Forelimb muscle (tissue), 1 donor: ENCODE results near the gene SLC6A4. TPM values are rescaled to one million over a fixed set of nuclear protein-coding genes. Genes with fewer than 3 reads are reported as not detected.

ENCODE experiments used
- DNase-seq: peaks from one replicate; pipeline ENCODE4 v3.0.0-alpha.2; 2013; ENCODE audit warnings: low read depth
- polyA plus RNA-seq: library from polyadenylated mRNA; unstranded; fragments of 120-200 nt; gene quantifications from one replicate; pipeline ENCODE4 v1.2.1, GENCODE V29; 2013; ENCODE audit not compliant: insufficient read length

The SLC6A4 gene
- 0.11 TPM for polyA plus RNA-seq

DNA sequence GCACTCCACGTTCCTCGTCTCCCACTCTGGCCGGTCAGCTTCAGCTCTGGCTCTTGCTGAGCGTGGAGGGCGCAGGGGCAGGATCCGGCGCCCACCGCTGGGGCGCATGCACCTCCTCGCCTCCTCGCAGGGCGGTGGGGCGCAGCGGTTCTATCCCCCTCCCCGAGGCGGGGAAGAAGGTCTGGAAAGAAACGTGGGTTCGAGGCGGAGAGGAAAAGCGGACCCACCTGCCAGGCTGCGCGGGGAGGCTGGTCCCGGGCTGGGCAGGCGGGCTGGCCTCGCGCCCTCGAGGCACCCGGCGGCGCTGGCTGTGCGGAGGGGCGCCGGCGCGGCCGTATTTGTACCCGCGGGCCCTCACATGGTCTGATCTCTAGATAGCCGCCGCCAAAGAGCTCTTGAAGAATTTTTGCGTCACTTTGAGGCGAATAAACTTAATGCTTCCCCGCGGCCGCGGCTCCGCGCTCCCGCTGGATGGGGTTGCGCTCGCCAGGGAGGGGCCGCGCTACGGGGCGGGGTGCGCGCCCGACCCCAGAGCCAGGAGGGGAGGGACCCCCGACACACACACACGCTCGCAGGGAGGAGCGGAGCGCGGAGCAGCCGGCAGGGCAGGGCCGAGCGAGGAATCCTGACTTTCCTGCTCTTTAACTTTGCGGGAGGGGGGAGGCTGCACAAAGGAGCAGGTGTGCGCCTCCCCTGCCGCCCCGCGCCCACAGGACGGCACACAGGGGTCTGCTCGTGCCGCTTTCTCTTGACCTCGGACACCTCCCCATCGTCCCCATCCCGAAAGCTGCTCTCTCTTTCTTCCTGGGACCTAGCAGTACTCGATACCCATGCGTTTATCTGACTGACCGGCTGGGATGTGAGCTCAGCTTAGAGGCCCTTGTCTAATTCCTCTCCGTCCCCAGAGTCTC lies at the start of gene SLC6A4:
SLC6A4 (minus strand) TSS at position 312 of the 911 bp plus-strand sequence. CDS start 13,739 bp downstream, outside the sequence.
- no peak for DNase-seq

DNA sequence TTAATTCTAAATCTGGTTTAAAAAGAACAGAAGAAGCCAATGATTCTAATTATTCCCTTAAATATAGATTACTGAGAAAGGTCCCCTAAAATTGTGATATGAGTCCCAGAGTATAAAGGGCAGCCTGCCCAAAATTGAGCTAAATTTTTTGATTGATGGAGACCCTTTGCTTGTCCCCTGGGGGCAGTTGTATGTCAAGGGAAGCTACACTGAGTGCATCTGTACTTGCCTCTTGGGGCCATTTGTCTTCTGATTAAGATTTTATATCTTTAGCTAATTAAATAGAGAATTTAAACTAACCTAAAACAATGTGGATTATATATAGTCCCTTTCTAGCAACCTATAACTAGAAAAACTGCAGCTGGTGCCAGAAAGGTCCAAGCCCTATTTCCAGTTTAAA lies 43.7 kb upstream of the SLC6A4 start:
- DNase-seq: no peak

DNA sequence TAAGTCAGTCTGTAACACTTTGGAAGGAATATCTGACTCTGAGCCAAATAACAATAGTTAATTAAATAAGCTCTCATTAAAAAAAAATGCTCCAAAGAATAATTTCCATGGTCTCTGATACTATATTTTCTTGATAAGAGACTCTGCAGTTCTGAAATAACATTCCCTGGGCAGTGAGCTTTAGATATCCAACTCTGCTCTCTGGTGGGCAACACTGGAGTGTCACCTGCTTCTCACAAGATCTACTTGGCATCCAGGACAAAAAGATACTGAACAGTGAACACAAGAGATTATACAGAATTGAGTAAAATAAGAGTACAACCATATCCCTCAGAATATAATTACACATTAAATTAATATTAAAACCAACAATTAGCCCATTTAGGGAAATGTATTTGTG lies 42.5 kb upstream of the SLC6A4 start:
- DNase-seq: no peak

DNA sequence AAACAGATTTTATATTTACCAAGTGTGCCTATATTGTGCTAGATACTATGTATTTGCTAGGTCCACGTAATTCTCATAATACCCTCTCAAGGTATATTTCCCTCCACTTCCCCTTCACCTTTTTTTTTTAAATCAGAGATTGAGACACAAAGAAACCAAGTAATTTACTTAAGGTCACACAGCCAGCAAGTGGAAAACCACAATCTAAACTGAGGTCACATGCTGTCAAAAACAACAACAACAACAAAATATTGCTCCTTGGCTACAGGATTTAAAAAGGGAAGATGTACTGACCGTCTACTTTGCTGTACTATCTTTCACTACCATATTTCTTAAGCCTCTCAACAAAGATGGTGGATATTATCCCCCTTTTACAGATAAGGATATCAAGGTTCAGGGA lies 40.4 kb upstream of the SLC6A4 start:
- no peak for DNase-seq

DNA sequence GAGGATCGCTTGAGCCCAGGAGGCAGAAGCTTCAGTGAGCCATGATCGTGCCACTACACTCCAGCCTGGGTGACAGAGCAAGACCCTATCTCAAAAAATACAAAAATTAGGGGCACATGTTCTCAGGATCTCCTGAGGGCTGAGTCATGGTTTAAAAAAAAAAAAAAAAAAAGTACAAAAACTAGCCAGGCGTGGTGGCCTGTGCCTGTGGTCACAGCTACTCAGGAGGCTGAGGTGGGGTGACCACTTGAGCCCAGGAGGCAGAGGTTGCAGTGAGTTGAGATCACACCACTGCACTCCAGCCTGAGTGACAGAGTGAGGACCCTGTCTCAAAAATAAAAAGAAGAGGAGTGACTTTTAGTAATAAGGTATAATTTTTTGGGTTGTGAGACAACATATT lies 39.4 kb upstream of the SLC6A4 start:
- no peak for DNase-seq

DNA sequence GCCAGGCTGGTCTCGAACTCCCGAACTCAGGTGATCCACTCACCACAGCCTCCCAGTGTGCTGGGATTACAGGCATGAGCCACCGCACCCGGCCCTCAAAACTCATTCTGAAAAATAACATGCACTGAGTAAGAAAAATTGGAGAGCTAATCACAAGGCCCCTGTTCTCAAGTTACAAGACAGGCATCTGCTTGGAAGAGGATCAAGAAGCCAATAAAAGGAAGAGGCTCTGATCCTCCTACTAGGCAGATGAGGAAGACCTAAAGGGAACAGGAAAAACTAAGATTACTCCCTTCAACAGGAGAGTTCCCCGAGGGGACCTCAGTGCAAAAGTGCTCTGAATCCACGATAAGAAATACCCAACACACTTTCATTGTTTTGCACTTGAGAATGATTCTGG lies 37.9 kb upstream of the SLC6A4 start:
- no peak for DNase-seq

DNA sequence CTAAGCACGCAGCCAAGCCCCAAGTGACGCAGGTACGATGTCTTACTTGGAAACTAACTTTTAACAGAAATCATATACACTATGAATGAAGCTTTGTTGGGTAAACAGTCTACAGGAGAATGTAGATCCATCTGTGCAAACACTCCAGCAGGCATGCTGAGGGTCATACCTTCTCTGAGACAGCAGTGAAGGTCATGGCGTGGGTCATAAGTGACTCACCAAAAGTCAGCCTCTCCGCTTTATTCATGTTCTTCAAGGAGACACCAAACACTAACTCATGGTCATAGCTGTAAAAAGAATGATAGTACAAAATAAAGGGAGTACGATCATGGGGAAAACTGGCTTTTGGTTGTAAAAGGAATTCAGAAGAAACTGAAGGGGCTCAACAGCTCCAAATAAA lies 35.6 kb upstream of the SLC6A4 start:
- no peak for DNase-seq

DNA sequence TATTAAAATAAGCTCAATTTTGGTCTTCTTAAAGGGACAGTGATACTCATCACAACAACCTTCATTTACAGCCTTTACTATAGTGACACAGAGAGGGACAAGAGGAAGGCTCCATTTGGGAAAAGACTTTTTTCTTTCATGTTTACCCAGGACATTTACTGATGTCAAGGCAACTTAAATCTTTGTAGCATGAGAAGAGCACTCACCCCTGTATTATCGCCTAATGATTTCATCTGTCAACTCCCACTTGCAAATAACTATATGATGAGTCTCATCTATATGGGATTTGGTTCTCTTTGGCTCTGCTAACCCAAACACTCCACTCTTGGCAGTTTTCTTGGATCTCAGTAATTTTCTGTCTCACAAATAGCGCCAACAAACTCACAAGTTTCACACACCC lies 32.1 kb upstream of the SLC6A4 start:
- DNase-seq: no peak

DNA sequence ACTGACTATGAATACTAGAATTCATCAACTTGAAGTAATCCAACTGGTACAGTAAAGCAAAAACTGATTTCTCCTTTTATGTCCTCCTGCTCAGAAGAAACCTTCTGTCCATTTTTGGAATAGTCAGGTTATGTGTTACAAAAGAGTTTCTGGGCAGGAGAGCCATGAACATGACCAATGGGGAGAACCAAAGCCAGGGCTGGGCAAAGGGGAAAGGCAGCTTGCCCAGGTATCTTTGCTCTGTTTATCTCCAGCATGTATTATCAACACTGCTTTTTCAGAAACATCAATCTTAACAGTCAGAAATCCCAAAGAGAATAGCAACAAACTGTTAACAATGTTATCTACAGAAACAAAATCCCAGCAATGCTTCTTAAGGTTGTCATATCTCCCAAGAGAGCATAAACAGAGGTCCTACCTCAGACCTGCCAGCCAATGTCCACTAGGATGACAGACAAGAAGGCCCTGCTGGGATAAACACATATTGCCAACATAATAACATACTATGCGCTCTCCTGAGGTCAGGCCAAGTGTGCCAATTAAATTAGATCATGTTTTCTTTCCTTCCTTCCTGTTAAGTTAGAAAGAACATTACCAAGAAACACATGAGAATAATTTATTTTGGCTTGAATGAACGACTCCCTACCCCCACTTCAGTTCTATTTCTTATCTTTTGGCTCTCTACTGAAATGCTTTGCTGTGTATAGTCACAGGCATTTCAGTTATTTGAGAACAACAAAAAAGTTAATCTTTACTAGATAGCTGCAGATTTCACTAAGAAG lies 28.2 kb upstream of the SLC6A4 start:
- DNase-seq: no peak

DNA sequence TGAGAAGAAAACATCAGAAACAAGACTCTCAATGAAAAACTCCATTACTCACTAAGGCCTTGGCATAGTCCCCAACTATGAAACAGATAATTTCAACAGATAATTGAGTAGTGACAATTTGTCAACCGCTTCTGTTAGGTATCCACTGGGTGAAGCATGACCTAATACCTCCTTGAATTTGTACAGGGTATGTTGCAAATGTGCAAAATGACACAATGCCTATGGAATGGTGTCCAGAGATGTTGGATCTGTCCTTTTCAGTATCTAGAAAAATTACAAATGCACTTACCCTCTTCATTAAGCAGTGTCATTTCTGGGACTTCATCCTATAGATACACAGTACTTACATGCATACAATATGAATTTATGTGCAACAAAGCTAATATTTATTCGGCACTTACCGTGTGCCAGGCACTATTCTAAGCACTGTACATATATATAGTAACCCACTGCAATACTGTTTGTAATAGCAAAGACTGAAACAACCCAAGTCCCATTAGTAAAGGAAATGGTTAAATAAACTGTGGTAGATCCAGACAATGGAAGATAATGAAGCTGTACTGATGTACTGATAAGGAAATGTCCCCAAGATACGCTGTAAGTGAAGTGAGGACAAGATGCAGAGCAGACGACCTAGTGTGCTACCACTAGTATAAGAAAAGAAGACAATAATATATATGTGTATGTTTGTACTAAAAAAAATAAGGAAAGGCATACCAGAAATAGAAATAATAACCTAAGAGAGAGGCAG lies 21.4 kb upstream of the SLC6A4 start:
- no peak for DNase-seq

DNA sequence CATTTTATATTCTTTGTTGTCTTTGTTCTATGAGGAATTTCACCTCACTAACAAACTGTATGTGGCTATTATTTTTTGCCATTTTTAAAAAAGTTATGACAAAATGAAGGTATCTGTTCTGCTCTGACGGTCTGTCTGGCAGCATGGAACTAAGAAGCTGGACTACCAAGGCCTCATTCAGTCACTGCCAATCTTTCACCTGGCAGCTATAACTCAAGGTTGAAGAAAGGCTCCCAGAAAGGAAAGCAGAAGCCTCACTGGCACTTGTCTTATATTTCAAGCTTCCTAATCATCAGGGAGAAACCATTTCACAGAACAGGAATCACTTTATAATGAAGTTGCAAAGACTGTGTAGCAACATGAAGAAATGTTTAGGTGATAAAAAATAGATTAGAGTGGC lies 18.7 kb upstream of the SLC6A4 start:
- no peak for DNase-seq

DNA sequence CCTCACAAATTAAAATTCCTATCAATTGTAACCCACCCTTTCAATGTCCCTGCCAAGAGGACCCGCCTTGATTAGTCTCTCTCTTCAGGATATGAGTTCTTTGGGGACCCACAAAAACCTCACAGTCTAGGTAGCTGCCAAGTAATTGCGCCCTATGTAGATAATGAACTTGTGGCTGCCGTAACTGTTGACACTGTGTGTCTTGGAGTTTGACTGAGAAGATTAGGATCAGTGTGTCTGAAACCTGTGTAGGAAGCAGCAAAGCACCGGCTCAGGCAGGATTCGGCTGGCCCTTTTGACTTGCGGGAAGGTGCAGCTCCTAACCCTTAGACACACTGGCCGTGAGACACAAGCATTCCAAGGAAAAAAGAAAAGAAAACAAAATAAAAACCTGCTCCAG lies 17.8 kb upstream of the SLC6A4 start:
- no peak for DNase-seq

DNA sequence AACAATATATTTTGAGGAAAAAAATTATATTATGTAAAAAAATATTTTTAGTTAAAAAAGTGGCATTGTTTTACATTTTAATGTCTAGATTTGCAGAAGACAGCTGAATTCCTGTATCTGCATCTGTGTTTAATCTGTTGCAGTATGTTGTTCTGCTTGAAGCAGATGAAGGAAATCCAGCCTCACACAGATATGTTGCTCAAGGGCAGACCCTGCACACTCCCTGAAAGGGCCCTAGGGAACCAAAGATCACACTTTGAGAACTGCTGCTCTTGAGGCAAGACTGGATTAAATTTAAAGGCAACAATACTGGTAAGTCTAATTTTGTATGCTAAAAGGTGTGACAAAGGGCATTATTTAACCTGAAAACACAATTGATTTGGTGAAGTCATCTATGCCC lies 16.4 kb upstream of the SLC6A4 start:
- no peak for DNase-seq

DNA sequence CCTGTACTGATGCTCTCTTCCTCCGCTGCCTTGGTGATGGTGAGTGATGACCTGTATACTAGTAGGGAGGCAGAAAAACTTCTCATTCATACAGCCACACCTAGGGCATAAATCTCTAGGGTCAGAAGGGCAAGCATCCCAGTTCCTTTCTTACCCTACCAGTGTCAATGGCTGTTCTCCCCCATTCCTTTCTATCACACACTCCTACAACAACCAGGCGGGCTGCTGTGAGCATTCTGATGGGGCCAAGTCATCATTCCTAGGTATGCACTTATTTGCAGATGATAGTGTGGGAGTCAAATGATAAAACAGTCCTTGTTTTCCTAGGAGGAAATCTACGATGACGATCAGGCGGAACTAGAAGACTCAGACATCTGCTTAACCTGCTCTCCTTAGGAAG lies 14.0 kb upstream of the SLC6A4 start:
- no peak for DNase-seq

DNA sequence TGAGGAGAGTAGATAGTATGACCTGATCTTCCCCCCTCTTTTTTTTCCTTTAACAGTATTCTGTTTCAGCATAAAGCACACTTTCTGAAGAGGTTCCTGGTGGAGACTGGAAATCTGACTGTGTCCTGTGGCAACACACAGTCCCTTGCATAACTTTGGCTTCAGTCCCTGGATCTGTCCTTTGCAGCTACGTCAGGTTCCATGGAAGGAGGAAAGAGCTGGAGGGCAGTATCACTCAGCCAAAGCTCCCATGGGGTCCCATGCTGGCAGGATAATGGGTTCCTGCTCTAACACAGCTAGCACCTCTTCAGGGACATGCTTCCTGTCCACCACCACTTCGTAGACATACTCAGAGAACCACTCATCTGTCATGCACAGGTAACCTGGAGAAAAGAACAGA lies 13.3 kb upstream of the SLC6A4 start:
- no peak for DNase-seq

DNA sequence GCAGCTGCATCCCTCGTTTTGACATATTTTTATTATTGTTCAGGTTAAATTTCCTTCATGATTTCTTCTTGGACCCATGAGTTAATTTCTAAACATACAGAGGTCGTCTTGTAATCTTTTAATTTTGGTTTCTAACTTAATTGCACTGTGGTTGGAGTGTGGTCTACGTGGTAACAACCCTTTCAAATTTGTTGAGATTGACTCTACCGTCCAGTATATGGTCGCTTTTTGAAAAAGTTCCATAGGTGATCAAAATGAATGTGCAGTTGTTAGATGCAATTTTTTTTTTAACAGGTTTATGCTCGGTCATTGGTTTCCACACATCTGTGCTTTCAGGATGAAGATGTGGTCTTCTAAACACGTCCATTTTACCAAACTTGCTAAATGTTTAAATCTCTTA lies 11.0 kb upstream of the SLC6A4 start:
- DNase-seq: no peak

DNA sequence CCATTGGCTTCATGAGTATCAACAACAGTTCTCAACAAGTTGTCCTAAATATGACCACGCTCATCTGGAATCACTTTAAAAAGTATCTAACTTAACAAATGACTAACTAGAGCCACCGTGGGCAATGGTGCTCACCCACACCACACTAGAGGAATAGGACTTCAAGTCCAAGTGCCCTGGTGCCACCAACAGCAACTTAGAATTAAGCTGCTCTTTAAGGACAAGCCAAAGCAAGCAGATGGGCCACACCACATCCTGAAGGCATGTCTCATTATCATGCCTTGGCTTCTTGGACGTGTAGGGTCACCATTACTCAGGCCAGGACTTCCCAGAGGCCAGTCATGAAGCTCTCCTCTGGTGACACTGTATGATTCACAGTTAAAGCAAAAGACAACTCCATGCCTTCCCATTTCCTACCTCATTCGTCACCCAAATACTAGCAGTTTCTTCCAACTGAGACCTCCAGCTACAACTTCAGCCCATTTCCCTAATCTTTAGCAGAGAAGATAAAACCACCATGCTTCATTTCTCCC lies 9.4 kb upstream of the SLC6A4 start:
- DNase-seq: no peak

DNA sequence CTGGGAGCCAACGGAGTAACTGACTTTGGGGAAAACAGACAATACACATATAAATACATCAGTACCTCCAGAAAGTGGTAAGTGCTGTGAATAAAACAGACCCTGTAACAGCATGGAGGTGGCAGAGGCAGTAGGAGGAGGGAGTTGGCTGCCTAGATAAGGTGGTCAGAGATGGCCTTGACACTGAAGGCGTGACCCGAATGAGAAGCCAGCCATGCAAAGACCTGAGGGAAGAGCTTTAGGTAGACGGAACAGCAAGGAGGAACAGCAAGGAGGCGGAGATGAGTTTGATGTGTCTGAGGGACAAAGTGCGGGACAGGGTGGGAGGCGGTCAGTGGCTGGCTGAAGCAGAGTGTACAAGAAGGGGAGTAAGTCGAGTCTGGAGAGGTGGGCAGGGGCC lies 8.1 kb upstream of the SLC6A4 start:
- DNase-seq: no peak

DNA sequence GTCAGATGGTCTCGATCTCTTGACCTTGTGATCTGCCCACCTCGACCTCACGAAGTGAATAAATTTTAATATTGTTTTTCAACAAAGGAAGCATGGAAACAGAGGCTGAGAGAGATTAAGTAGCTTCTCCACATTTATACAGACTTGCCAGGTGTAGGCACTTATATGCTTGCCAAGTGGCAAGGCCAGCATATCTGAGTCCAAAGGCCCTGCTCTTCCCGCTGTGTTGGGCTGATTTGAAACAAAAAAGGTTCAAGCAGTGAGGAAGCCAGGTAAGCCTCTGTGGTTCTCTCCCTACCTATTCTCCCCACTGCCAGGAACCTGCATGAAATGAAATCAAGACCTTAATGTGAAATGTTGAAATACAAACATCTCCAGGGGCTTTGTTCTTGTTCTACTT lies 7.5 kb upstream of the SLC6A4 start:
- DNase-seq: no peak

DNA sequence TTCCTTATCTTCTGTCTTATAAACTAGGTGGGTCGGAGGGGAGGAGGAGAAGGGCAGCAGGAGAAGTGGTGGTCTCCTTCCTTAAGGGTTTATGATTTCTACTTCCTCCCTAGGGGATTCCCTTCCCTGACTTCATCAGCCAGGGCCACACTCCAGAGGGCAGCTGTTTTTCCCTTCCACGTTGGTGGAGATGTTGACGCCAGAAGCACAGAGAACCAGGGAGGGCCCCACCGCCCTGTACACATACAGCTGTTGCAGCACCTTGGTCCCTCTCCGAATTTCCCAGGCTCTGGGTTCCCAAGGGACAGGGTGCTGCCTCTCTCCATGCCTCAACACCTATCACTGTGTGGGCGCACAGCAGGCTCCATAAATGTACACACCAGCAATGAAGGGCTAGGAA lies 5.6 kb upstream of the SLC6A4 start:
- DNase-seq: no peak

DNA sequence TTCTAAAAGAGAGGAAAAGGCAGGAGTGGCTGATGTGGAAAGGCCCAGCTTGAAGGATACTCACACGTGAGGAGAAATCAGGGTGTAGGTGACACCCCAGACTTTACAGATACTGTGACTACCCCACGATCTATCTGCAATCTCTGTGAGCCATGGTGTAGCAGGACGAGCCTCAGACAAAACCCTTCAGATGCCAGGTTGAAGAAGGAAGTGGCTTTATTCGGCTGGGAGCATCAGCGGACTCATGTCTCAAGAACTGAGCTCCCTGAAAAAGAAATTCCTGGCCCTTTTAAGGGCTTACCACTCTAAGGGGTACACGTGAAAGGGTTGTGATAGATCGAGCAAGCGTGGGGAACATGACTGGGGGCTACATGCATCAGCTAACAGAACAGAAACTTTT lies 4.7 kb upstream of the SLC6A4 start:
- no peak for DNase-seq

DNA sequence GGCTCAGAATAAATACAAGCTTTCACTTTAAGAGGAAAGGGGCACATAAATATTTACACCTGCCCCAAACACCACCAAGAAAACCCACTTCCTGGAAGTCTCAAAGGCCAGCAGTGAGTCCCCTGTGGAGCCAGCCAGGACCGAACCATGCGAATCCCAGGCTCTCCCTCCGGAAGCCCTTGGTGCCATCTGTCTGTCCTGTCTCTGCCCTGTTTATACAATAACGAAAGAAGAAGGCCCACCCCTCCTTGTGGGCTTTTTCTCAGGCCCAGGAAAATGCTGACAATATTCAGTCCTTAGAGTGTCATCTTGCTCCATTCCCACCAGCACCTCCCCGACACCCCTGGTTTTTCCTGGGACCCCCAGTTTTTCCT lies 3.6 kb upstream of the SLC6A4 start:
- no peak for DNase-seq
